ENCODE data around the gene PRPF39. TPM values are rescaled to one million over a fixed set of nuclear protein-coding genes. Genes with fewer than 3 reads are reported as not detected.

PRPF39 gene
- polyA plus RNA-seq, 1 donor from 2014 or later = 138 TPM

GRCh38 chr14:45044638-45045037, 39.3 kb upstream of the PRPF39 start:
- no peak overlapping the region for H3K4me2 ChIP-seq (ENCODE audit: low read length)
- no peaks in the 10 kb centered on the region for H3K9me3 ChIP-seq (ENCODE audit: low read length)

GRCh38 chr14:45048385-45048784, 35.5 kb upstream of the PRPF39 start:
- Histone ChIP-seq H3K36me3 (ENCODE audit: insufficient read depth, low read length) (peaks cover 11% of the 10 kb centered on the region), H3K4me3 (ENCODE audit: low read length) (no peak overlapping the region), H3K9ac (ENCODE audit: low read length) (no peak overlapping the region), H3K27ac (ENCODE audit: low read length) (no peak overlapping the region), H3K79me2 (replicated peaks; ENCODE audit: insufficient read depth, low read length) (no peaks in the 10 kb centered on the region), H3K9me2 (ENCODE audit: insufficient read depth, low read length) (no peaks in the 10 kb centered on the region), H2AFZ (ENCODE audit: low read depth, low read length) (no peak overlapping the region), H3F3A (ENCODE audit: insufficient read depth, low read length, poor library complexity, severe bottlenecking) (no peaks in the 10 kb centered on the region), H3K27me3 (ENCODE audit: insufficient read depth, low read depth, low read length) (no peaks in the 10 kb centered on the region), H3K4me2 (ENCODE audit: low read length) (no peak overlapping the region), H4K20me1 (ENCODE audit: insufficient read depth) (no peaks in the 10 kb centered on the region), H3K9me3 (ENCODE audit: low read length) (no peaks in the 10 kb centered on the region)
- TF ChIP-seq RAD21 (conservative IDR thresholded peaks at IDR 0.05) (no peak), TAF1 (IDR thresholded peaks at IDR 0.05; ENCODE audit: low read depth) (no peak), MXI1 (conservative IDR thresholded peaks at IDR 0.05; ENCODE audit: poor library complexity, severe bottlenecking) (no peak), CTCF (IDR thresholded peaks at IDR 0.05; ENCODE audit: poor library complexity, severe bottlenecking) (no peak), SMC3 (conservative IDR thresholded peaks at IDR 0.05; ENCODE audit: poor library complexity) (no peak), EZH2 (IDR thresholded peaks at IDR 0.05; ENCODE audit: borderline replicate concordance, insufficient read depth, low read length, poor library complexity, severe bottlenecking) (no peak), POLR2AphosphoS5 (IDR thresholded peaks at IDR 0.05) (no peak)

More at GRCh38 chr14:45044638-45045037, 39.3 kb upstream of the PRPF39 start:
- H3K36me3 ChIP-seq (ENCODE audit: insufficient read depth, low read length) = peaks cover 14% of the 10 kb centered on the region
- no peak overlapping the region for H3K27ac ChIP-seq (ENCODE audit: low read length)
- H4K20me1 ChIP-seq (ENCODE audit: insufficient read depth) = no peaks in the 10 kb centered on the region
- no peak for TF ChIP-seq EP300 (conservative IDR thresholded peaks at IDR 0.05; ENCODE audit: poor library complexity, severe bottlenecking)
- TF ChIP-seq POLR2AphosphoS5 (IDR thresholded peaks at IDR 0.05) = no peak
- no peak for TF ChIP-seq SMC3 (conservative IDR thresholded peaks at IDR 0.05; ENCODE audit: poor library complexity)
- no peak for TF ChIP-seq MXI1 (conservative IDR thresholded peaks at IDR 0.05; ENCODE audit: poor library complexity, severe bottlenecking)
- no peak for TF ChIP-seq RAD21 (conservative IDR thresholded peaks at IDR 0.05)
- no peak for TF ChIP-seq EZH2 (IDR thresholded peaks at IDR 0.05; ENCODE audit: borderline replicate concordance, insufficient read depth, low read length, poor library complexity, severe bottlenecking)
- no peak for TF ChIP-seq CTCF (IDR thresholded peaks at IDR 0.05; ENCODE audit: poor library complexity, severe bottlenecking)
- no peak for TF ChIP-seq REST (IDR thresholded peaks at IDR 0.05; ENCODE audit: borderline replicate concordance)
- TF ChIP-seq TAF1 (IDR thresholded peaks at IDR 0.05; ENCODE audit: low read depth) = no peak
- no peak overlapping the region for H3K4me3 ChIP-seq (ENCODE audit: low read length)
- no peaks in the 10 kb centered on the region for H3K9me2 ChIP-seq (ENCODE audit: insufficient read depth, low read length)
- no peak overlapping the region for H2AFZ ChIP-seq (ENCODE audit: low read depth, low read length)
- no peaks in the 10 kb centered on the region for H3K27me3 ChIP-seq (ENCODE audit: insufficient read depth, low read depth, low read length)
- H3K79me2 ChIP-seq (replicated peaks; ENCODE audit: insufficient read depth, low read length) = no peaks in the 10 kb centered on the region
- no peaks in the 10 kb centered on the region for H3F3A ChIP-seq (ENCODE audit: insufficient read depth, low read length, poor library complexity, severe bottlenecking)
- no peak overlapping the region for H3K9ac ChIP-seq (ENCODE audit: low read length)

Data from neural cell (in vitro differentiated cells).